Kidney (tissue), 14 donors: Measurements from ENCODE around the gene SELENOH. TPM values are rescaled to one million over a fixed set of nuclear protein-coding genes. Genes with fewer than 3 reads are reported as not detected.
"Not testable (repeated sequence)": the region's sequence is repeated elsewhere in the genome, so short reads cannot be mapped to it uniquely, and the experiment has no call there.

Experiments used
- DNase-seq, 5 donors: peaks; one replicate each; pipeline ENCODE4 v3.0.0-alpha.2; 2013 to 2020
- FAIRE-seq: peaks from 2 replicates; lab custom pipeline; 2012; peaks lifted over from hg19 to GRCh38; lab: Jason Lieb, UNC
- H3K27ac ChIP-seq, 2 donors: one replicate each; pipeline ENCODE4 v1.7.0; 2013; ENCODE audit warnings: low read depth in 2 of 2, low read length in 2 of 2, inconsistent platforms in 1 of 2
- H3K27me3 ChIP-seq: one replicate; pipeline ENCODE4 v1.7.1; 2013; ENCODE audit warnings: low read length, inconsistent platforms; ENCODE audit not compliant: control insufficient read depth, insufficient read depth
- H3K36me3 ChIP-seq, 3 donors: one replicate each; pipeline versions ENCODE4 v1.7.0 to v1.7.1; 2013; ENCODE audit warnings: low read length in 3 of 3, control low read depth in 1 of 3, inconsistent platforms in 1 of 3; ENCODE audit not compliant: insufficient read depth in 3 of 3, control insufficient read depth in 2 of 3
- H3K4me1 ChIP-seq, 3 donors: one replicate each; pipeline versions ENCODE4 v1.7.0 to v1.7.1; 2013; ENCODE audit warnings: low read length in 3 of 3, inconsistent platforms in 1 of 3, low read depth in 1 of 3; ENCODE audit not compliant: control insufficient read depth in 2 of 3, insufficient read depth in 2 of 3
- H3K4me3 ChIP-seq, 3 donors: one replicate each; pipeline versions ENCODE4 v1.7.0 to v1.8.1; 2013; ENCODE audit warnings: low read length in 3 of 3, control low read depth in 1 of 3, inconsistent platforms in 1 of 3
- H3K9ac ChIP-seq, 3 donors: one replicate each; pipeline versions ENCODE4 v1.7.0 to v1.7.1; 2013; ENCODE audit warnings: low read length in 3 of 3, control low read depth in 1 of 3, inconsistent platforms in 1 of 3
- H3K9me3 ChIP-seq, 3 donors: one replicate each; pipeline versions ENCODE4 v1.7.0 to v1.7.1; 2013; ENCODE audit warnings: low read length in 3 of 3, control low read depth in 1 of 3, inconsistent platforms in 1 of 3; ENCODE audit not compliant: control insufficient read depth in 2 of 3, insufficient read depth in 1 of 3
- intact Hi-C: fragments of 100-400 bp; cut with DNase I; formaldehyde crosslinking; loops from one replicate; pipeline ENCODE4 v1.11.1; 2022
- polyA plus RNA-seq: library from polyadenylated mRNA; stranded (reverse); fragments of 350-450 nt; fragmentation: Illumina TruSeq; extraction: RNeasy Lipid Tissue Mini Kit (QIAGEN cat#74804); gene quantifications from one replicate; pipeline ENCODE4 v1.2.3, GENCODE V29; 2014; ENCODE audit warnings: low read depth, low replicate concordance; ENCODE audit not compliant: insufficient read depth
- total RNA-seq: library from RNA; stranded (reverse); fragmentation: NEBNext Ultra II Directional; extraction: Animal tissue kit (Norgen Biotek cat#: 25700); gene quantifications from one replicate; pipeline ENCODE4 v1.2.1, GENCODE V29; 2021
- TF ChIP-seq, protein P1 (sequence below): IDR thresholded peaks from 3 replicates; pipeline ENCODE4 v1.5.1; 2012; ENCODE audit warnings: mild to moderate bottlenecking, moderate library complexity, borderline replicate concordance; ENCODE audit not compliant: insufficient read depth; ENCODE audit errors: extremely low read depth
- donor health status: control.
- donor health status: control.
- donor health status: control.
- donor health status: control.
- donor health status: control.
- donor health status: DM: yes; HTN: yes; CAD: no.
- donor health status: Normal renal cell carcinoma (clear cell type).

SELENOH gene
- total and polyA plus RNA-seq, 2 donors from 2014 or later: 115 to 159 TPM

DNA sequence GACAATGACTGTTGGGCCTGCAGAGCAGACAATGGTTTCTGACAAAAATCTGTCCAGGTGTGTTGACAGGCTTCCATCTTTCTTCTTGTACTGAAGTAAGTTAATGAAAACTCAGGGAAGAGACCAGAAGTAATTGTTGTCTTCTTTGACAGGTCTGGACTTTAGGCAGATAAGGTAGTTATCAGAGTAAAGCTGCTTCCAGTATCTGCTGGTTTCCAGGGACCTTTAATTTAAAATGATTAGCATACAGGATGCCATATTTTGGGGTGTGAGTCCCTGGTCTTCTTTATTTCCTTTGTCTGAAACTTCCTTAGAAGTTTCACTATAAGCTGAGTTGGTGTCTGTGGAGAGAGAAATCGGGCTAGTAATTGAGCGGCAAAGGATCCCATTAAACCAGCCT lies 27.5 kb upstream of the SELENOH start:
- peak overlapping the region in 2 of 3 donors; percentile 83 to 99 for H3K4me3 ChIP-seq
- intact Hi-C loops: no loop called here
- peaks cover 0 to 17% (median 4%) of the 10 kb centered on the region in 3 donors for H3K4me1 ChIP-seq
- TF ChIP-seq, protein P1, sequence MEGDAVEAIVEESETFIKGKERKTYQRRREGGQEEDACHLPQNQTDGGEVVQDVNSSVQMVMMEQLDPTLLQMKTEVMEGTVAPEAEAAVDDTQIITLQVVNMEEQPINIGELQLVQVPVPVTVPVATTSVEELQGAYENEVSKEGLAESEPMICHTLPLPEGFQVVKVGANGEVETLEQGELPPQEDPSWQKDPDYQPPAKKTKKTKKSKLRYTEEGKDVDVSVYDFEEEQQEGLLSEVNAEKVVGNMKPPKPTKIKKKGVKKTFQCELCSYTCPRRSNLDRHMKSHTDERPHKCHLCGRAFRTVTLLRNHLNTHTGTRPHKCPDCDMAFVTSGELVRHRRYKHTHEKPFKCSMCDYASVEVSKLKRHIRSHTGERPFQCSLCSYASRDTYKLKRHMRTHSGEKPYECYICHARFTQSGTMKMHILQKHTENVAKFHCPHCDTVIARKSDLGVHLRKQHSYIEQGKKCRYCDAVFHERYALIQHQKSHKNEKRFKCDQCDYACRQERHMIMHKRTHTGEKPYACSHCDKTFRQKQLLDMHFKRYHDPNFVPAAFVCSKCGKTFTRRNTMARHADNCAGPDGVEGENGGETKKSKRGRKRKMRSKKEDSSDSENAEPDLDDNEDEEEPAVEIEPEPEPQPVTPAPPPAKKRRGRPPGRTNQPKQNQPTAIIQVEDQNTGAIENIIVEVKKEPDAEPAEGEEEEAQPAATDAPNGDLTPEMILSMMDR: no peak
- H3K27me3 ChIP-seq: no peaks in the 10 kb centered on the region
- no peaks in the 10 kb centered on the region for H3K9me3 ChIP-seq
- H3K27ac ChIP-seq: no peak overlapping the region
- FAIRE-seq: no peak
- peak overlapping the region in 1 of 3 donors; percentile 95 for H3K9ac ChIP-seq
- DNase-seq: no peak
- H3K36me3 ChIP-seq: no peaks in the 10 kb centered on the region

DNA sequence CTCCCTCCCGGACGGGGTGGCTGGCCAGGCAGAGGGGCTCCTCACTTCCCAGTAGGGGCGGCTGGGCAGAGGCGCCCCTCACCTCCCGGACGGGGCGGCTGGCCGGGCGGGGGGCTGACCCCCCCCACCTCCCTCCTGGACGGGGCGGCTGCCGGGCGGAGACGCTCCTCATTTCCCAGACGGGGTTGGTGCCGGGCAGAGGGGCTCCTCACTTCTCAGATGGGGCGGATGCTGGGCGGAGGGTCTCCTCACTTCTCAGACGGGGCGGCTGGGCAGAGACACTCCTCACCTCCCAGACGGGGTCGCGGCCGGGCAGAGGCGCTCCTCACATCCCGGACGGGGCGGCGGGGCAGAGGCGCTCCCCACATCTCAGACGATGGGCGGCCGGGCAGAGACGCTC lies 24.6 kb upstream of the SELENOH start:
- intact Hi-C loops: not testable (repeated sequence)

DNA sequence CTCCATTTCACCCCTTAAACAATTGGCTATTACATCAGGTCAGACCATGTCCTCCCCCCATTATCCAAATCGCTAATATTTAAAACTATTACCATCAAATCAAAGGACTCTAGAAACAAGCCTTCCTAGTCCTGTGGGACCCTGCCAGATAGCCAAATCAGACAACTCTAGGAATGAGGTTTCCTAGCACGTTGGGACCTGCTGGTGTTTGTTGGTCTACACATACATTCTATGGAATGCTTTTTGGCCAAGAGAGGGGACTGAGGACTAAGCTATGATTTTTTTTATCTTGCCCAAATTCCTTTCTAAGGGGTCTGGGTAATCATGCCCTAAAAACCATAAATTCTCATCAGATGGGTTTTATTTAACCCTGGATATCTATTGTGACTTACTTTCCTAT lies 14.1 kb upstream of the SELENOH start:
- H3K36me3 ChIP-seq: no peaks in the 10 kb centered on the region
- H3K27ac ChIP-seq: no peak overlapping the region
- no peak for DNase-seq
- H3K4me1 ChIP-seq: no peaks in the 10 kb centered on the region
- intact Hi-C loops: no loop called here
- no peak overlapping the region for H3K9ac ChIP-seq
- no peak for FAIRE-seq
- no peaks in the 10 kb centered on the region for H3K27me3 ChIP-seq
- no peaks in the 10 kb centered on the region for H3K9me3 ChIP-seq
- no peak overlapping the region for H3K4me3 ChIP-seq
- TF ChIP-seq, protein P1: no peak

More for the DNA sequence above, 24.6 kb upstream of the SELENOH start:
- H3K27ac ChIP-seq, H3K4me3 ChIP-seq, H3K36me3 ChIP-seq, DNase-seq, H3K27me3 ChIP-seq, H3K9me3 ChIP-seq, FAIRE-seq, H3K9ac ChIP-seq, H3K4me1 ChIP-seq: not testable (repeated sequence)

DNA sequence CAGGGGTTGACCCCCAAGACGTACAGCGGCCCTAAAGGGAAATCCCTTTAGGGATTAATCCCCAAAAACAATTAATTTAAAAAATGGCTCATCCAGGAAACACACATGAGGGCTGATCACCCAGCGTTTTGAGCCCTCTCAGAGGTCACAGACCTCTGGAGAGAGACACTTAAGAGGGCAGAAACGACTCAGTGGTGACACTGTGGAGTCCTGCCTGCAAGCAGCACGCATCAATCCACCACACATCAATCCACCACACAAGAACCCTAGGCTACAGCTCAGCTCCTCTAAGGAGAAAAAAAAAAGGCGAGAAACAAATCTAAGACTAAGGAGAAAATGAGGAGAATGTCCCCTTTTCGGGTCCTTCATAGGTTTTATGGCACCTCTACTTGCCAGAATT lies 12.5 kb upstream of the SELENOH start:
- H3K9me3 ChIP-seq: no peaks in the 10 kb centered on the region
- no peak overlapping the region for H3K9ac ChIP-seq
- no peak overlapping the region for H3K27ac ChIP-seq
- TF ChIP-seq, protein P1: no peak
- intact Hi-C loops: no loop called here
- no peak overlapping the region for H3K4me3 ChIP-seq
- no peaks in the 10 kb centered on the region for H3K27me3 ChIP-seq
- DNase-seq: no peak
- H3K4me1 ChIP-seq: no peaks in the 10 kb centered on the region
- no peaks in the 10 kb centered on the region for H3K36me3 ChIP-seq
- FAIRE-seq: no peak
